Measurements from ENCODE around the gene LCE1F. TPM values are rescaled to one million over a fixed set of nuclear protein-coding genes. Genes with fewer than 3 reads are reported as not detected.

Gene LCE1F
- total RNA-seq, 1 experiment from 2014 or later, result not detected

- peak; percentile 38 for DNase-seq (ENCODE audit: unreplicated experiment)
- no peak overlapping the region for H3K4me3 Mint-ChIP-seq (ENCODE audit: unreplicated experiment)
- no peak overlapping the region for H3K27ac Mint-ChIP-seq (ENCODE audit: low read depth, unreplicated experiment)
- no TSS peak for BruUV-seq (replicated peaks)
- no peaks in the 10 kb centered on the region for H3K36me3 Mint-ChIP-seq (ENCODE audit: insufficient read depth, unreplicated experiment)
- intact Hi-C loops (cut with micrococcal nuclease), result no loop called here
- CTCF ChIA-PET, result interaction anchor here (0.7 to 1.1 kb wide), 3 partner anchors 26 to 53 kb away, joined by 3 read pairs; no protein-coding TSS in a partner anchor
- POLR2A ChIA-PET, result interaction anchor here (0.6 to 1.5 kb wide), 4 partner anchors 9 to 191 kb away, joined by 3 to 5 read pairs (median 3); no protein-coding TSS in a partner anchor
- H3K4me1 Mint-ChIP-seq (ENCODE audit: insufficient read depth, unreplicated experiment), result peaks cover 7% of the 10 kb centered on the region
- TF ChIP-seq CTCF (IDR thresholded peaks at IDR 0.05; ENCODE audit: unreplicated experiment), result no peak
- H3K27me3 Mint-ChIP-seq (ENCODE audit: insufficient read depth, unreplicated experiment), result no peaks in the 10 kb centered on the region
- no peaks in the 10 kb centered on the region for H3K9me3 Mint-ChIP-seq (ENCODE audit: unreplicated experiment)
Measured at GRCh38 chr1:152817309-152817708, 42.4 kb downstream of the LCE1F start.

- ChIA-PET CTCF (no interaction called here), POLR2A (no interaction called here)
- H3K27ac Mint-ChIP-seq (ENCODE audit: low read depth, unreplicated experiment), result no peak overlapping the region
- H3K4me3 Mint-ChIP-seq (ENCODE audit: unreplicated experiment), result no peak overlapping the region
- intact Hi-C loops (cut with micrococcal nuclease), result no loop called here
- no peaks in the 10 kb centered on the region for H3K4me1 Mint-ChIP-seq (ENCODE audit: insufficient read depth, unreplicated experiment)
- no peaks in the 10 kb centered on the region for H3K36me3 Mint-ChIP-seq (ENCODE audit: insufficient read depth, unreplicated experiment)
- no peak for DNase-seq (ENCODE audit: unreplicated experiment)
- no peaks in the 10 kb centered on the region for H3K9me3 Mint-ChIP-seq (ENCODE audit: unreplicated experiment)
- H3K27me3 Mint-ChIP-seq (ENCODE audit: insufficient read depth, unreplicated experiment), result peaks cover 10% of the 10 kb centered on the region
- no peak for TF ChIP-seq CTCF (IDR thresholded peaks at IDR 0.05; ENCODE audit: unreplicated experiment)
- no TSS peak for BruUV-seq (replicated peaks)
Measured at GRCh38 chr1:152823294-152823693, 48.4 kb downstream of the LCE1F start.

- no peak for DNase-seq (ENCODE audit: unreplicated experiment)
- H3K4me3 Mint-ChIP-seq (ENCODE audit: unreplicated experiment), result no peak overlapping the region
- no peaks in the 10 kb centered on the region for H3K4me1 Mint-ChIP-seq (ENCODE audit: insufficient read depth, unreplicated experiment)
- POLR2A ChIA-PET, result no interaction called here
- peaks cover 15% of the 10 kb centered on the region for H3K27me3 Mint-ChIP-seq (ENCODE audit: insufficient read depth, unreplicated experiment)
- H3K36me3 Mint-ChIP-seq (ENCODE audit: insufficient read depth, unreplicated experiment), result no peaks in the 10 kb centered on the region
- no peak overlapping the region for H3K27ac Mint-ChIP-seq (ENCODE audit: low read depth, unreplicated experiment)
- TF ChIP-seq CTCF (IDR thresholded peaks at IDR 0.05; ENCODE audit: unreplicated experiment), result no peak
- intact Hi-C loops (cut with micrococcal nuclease), result no loop called here
- CTCF ChIA-PET, result interaction anchor here (1.0 to 1.9 kb wide), 2 partner anchors 46 to 528 kb away, joined by 3 to 10 read pairs; no protein-coding TSS in a partner anchor
- H3K9me3 Mint-ChIP-seq (ENCODE audit: unreplicated experiment), result peaks cover 8% of the 10 kb centered on the region
- no TSS peak for BruUV-seq (replicated peaks)
Measured at GRCh38 chr1:152824964-152825363, 50.0 kb downstream of the LCE1F start.

Other genes with a start within 250 kb of the LCE1F start
- not detected in 2 replicates for gene LCE3E, start 208.4 kb upstream of the LCE1F start, total RNA-seq (2022)
- gene LCE3D, start 194.6 kb upstream of the LCE1F start, total RNA-seq (2022), result 0.75 TPM in 1 of 2 replicates, not detected in the other
- gene LCE3C, start 174.9 kb upstream of the LCE1F start, total RNA-seq (2022), result not detected in 2 replicates
- not detected in 2 replicates for gene LCE3B, start 161.3 kb upstream of the LCE1F start, total RNA-seq (2022)
- not detected in 2 replicates for gene LCE3A, start 152.0 kb upstream of the LCE1F start, total RNA-seq (2022)
- gene LCE2D, start 111.8 kb upstream of the LCE1F start, total RNA-seq (2022), result not detected in 2 replicates
- not detected in 2 replicates for gene LCE2C, start 99.9 kb upstream of the LCE1F start, total RNA-seq (2022)
- gene LCE2B, start 89.0 kb upstream of the LCE1F start, total RNA-seq (2022), result not detected in 2 replicates
- gene LCE2A, start 76.8 kb upstream of the LCE1F start, total RNA-seq (2022), result not detected in 2 replicates
- gene LCE4A, start 67.0 kb upstream of the LCE1F start, total RNA-seq (2022), result not detected in 2 replicates
- gene KPRP, start 17.1 kb upstream of the LCE1F start, total RNA-seq (2022), result 0.12 and 0.25 TPM in 2 replicates
- 1.3 and 1.9 TPM in 2 replicates for gene LCE1E, start 11.1 kb downstream of the LCE1F start, total RNA-seq (2022)
- not detected in 2 replicates for gene LCE1D, start 21.6 kb downstream of the LCE1F start, total RNA-seq (2022)
- 1.4 and 1.9 TPM in 2 replicates for gene LCE1C, start 31.5 kb downstream of the LCE1F start, total RNA-seq (2022)
- gene LCE1B, start 36.8 kb downstream of the LCE1F start, total RNA-seq (2022), result 1.3 and 2.0 TPM in 2 replicates
- not detected in 2 replicates for gene LCE1A, start 52.3 kb downstream of the LCE1F start, total RNA-seq (2022)
- not detected in 2 replicates for gene LCE6A, start 67.7 kb downstream of the LCE1F start, total RNA-seq (2022)
- gene LCE7A, start 84.9 kb downstream of the LCE1F start, total RNA-seq (2022), result not detected in 2 replicates
- not detected in 2 replicates for gene SMCP, start 103.2 kb downstream of the LCE1F start, total RNA-seq (2022)
- gene IVL, start 133.4 kb downstream of the LCE1F start, total RNA-seq (2022), result 0.33 and 0.56 TPM in 2 replicates
- not detected in 2 replicates for gene SPRR5, start 172.1 kb downstream of the LCE1F start, total RNA-seq (2022)
- not detected in 2 replicates for gene SPRR4, start 195.5 kb downstream of the LCE1F start, total RNA-seq (2022)
- not detected in 2 replicates for gene SPRR1A, start 208.9 kb downstream of the LCE1F start, total RNA-seq (2022)
- not detected in 2 replicates for gene SPRR3, start 226.6 kb downstream of the LCE1F start, total RNA-seq (2022)